HAP-1 (cell line): ENCODE measurements around the gene HAP1.
"Not testable (repeated sequence)": the region's sequence is repeated elsewhere in the genome, so short reads cannot be mapped to it uniquely, and the experiment has no call there.

Experiments used
- DNase-seq, 2 experiments: peaks; one replicate each; pipeline ENCODE4 v3.0.0-alpha.2; 2016 to 2020; ENCODE audit warnings: low spot score in 2 of 2
- H3K27me3 ChIP-seq: fragments of 250-450 bp; sonication (Bioruptor Pico); 2 replicates; pipeline ENCODE4 v1.5.1; 2020; ENCODE audit warnings: low read depth, mild to moderate bottlenecking, moderate library complexity
- H3K36me3 ChIP-seq: fragments of 250-450 bp; sonication (Bioruptor Pico); replicated peaks from 2 replicates; pipeline ENCODE4 v1.5.1; 2020; ENCODE audit warnings: mild to moderate bottlenecking
- H3K4me1 ChIP-seq: fragments of 250-450 bp; sonication (Bioruptor Pico); 2 replicates; pipeline ENCODE4 v1.5.1; 2020; ENCODE audit warnings: mild to moderate bottlenecking
- H3K4me3 ChIP-seq: fragments of 250-450 bp; sonication (Bioruptor Pico); 2 replicates; pipeline ENCODE4 v1.5.1; 2020; ENCODE audit warnings: mild to moderate bottlenecking, moderate library complexity
- H3K9me3 ChIP-seq: fragments of 250-450 bp; sonication (Bioruptor Pico); 2 replicates; pipeline ENCODE4 v1.5.1; 2020; ENCODE audit warnings: mild to moderate bottlenecking, moderate library complexity
- in situ Hi-C: fragments of 300-500 bp; cut with MboI; formaldehyde crosslinking; loops from 3 replicates; pipeline ENCODE4 v1.14.3; 2020; ENCODE audit warnings: low sequenced_read_pairs, inconsistent platforms, mixed read lengths

HAP1 gene

GRCh38 chr17:41685753-41686152 lies 48.7 kb downstream of the HAP1 start:
- DNase-seq, H3K4me3 ChIP-seq, in situ Hi-C loops, H3K4me1 ChIP-seq, H3K9me3 ChIP-seq, H3K27me3 ChIP-seq: not testable (repeated sequence)
- H3K36me3 ChIP-seq, result peaks cover 20% of the 10 kb centered on the region

- Histone ChIP-seq H3K4me3 (no peak overlapping the region), H3K36me3 (peaks cover 3% of the 10 kb centered on the region), H3K4me1 (peaks cover 6% of the 10 kb centered on the region; the same call in 1 of the 2 replicates), H3K27me3 (no peaks in the 10 kb centered on the region; the same call in 1 of the 2 replicates), H3K9me3 (no peaks in the 10 kb centered on the region; the same call in 1 of the 2 replicates)
- in situ Hi-C loops, result no loop called here
- no peak for DNase-seq
Measured at GRCh38 chr17:41684035-41684434, 50.4 kb downstream of the HAP1 start.

GRCh38 chr17:41683441-41684007 lies 50.9 kb downstream of the HAP1 start:
- in situ Hi-C loops, result no loop called here
- Histone ChIP-seq H3K4me3 (no peak overlapping the region), H3K4me1 (peaks cover 9% of the 10 kb centered on the region; the same call in 1 of the 2 replicates), H3K36me3 (no peaks in the 10 kb centered on the region), H3K27me3 (no peaks in the 10 kb centered on the region; the same call in 1 of the 2 replicates), H3K9me3 (peaks cover under 1% of the 10 kb centered on the region)
- no peak for DNase-seq

GRCh38 chr17:41682631-41683030 lies 51.8 kb downstream of the HAP1 start:
- in situ Hi-C loops, result no loop called here
- Histone ChIP-seq H3K4me3 (no peak overlapping the region), H3K4me1 (peaks cover 4% of the 10 kb centered on the region; the same call in 1 of the 2 replicates), H3K27me3 (no peaks in the 10 kb centered on the region; the same call in 1 of the 2 replicates), H3K9me3 (peaks cover 4% of the 10 kb centered on the region), H3K36me3 (no peaks in the 10 kb centered on the region)
- no peak for DNase-seq

GRCh38 chr17:41681776-41682175 lies 52.7 kb downstream of the HAP1 start:
- peaks cover 4% of the 10 kb centered on the region for H3K9me3 ChIP-seq
- DNase-seq, result no peak
- no peaks in the 10 kb centered on the region; the same call in 1 of the 2 replicates for H3K27me3 ChIP-seq
- no peaks in the 10 kb centered on the region for H3K36me3 ChIP-seq
- H3K4me3 ChIP-seq, result no peak overlapping the region
- H3K4me1 ChIP-seq, result peaks cover 4% of the 10 kb centered on the region; the same call in 1 of the 2 replicates
- in situ Hi-C loops, result no loop called here

GRCh38 chr17:41680426-41681040 lies 53.9 kb downstream of the HAP1 start:
- H3K4me3 ChIP-seq, result no peak overlapping the region
- peaks cover 4% of the 10 kb centered on the region for H3K9me3 ChIP-seq
- H3K27me3 ChIP-seq, result no peaks in the 10 kb centered on the region; the same call in 1 of the 2 replicates
- no peaks in the 10 kb centered on the region for H3K36me3 ChIP-seq
- peaks cover 4% of the 10 kb centered on the region; the same call in 1 of the 2 replicates for H3K4me1 ChIP-seq
- no peak for DNase-seq
- in situ Hi-C loops, result no loop called here

- no peaks in the 10 kb centered on the region; the same call in 1 of the 2 replicates for H3K27me3 ChIP-seq
- H3K4me1 ChIP-seq, result peaks cover 4% of the 10 kb centered on the region; the same call in 1 of the 2 replicates
- no peaks in the 10 kb centered on the region for H3K36me3 ChIP-seq
- no peak for DNase-seq
- H3K4me3 ChIP-seq, result no peak overlapping the region
- in situ Hi-C loops, result no loop called here
- H3K9me3 ChIP-seq, result peaks cover 4% of the 10 kb centered on the region
Measured at GRCh38 chr17:41679740-41680425, 54.6 kb downstream of the HAP1 start.

GRCh38 chr17:41678907-41679739 lies 55.3 kb downstream of the HAP1 start:
- H3K36me3 ChIP-seq, result no peaks in the 10 kb centered on the region
- H3K4me1 ChIP-seq, result peaks cover 4% of the 10 kb centered on the region; the same call in 1 of the 2 replicates
- no peak overlapping the region for H3K4me3 ChIP-seq
- no peak for DNase-seq
- in situ Hi-C loops, result no loop called here
- no peaks in the 10 kb centered on the region; the same call in 1 of the 2 replicates for H3K27me3 ChIP-seq
- peaks cover 4% of the 10 kb centered on the region for H3K9me3 ChIP-seq

GRCh38 chr17:41678411-41678906 lies 56.0 kb downstream of the HAP1 start:
- no peaks in the 10 kb centered on the region; the same call in 1 of the 2 replicates for H3K27me3 ChIP-seq
- no peak overlapping the region for H3K4me3 ChIP-seq
- no peaks in the 10 kb centered on the region for H3K36me3 ChIP-seq
- in situ Hi-C loops, result no loop called here
- H3K4me1 ChIP-seq, result peaks cover 4% of the 10 kb centered on the region; the same call in 1 of the 2 replicates
- no peak for DNase-seq
- peaks cover 4% of the 10 kb centered on the region for H3K9me3 ChIP-seq

GRCh38 chr17:41676058-41676419 lies 58.4 kb downstream of the HAP1 start:
- H3K27me3 ChIP-seq, result no peaks in the 10 kb centered on the region; the same call in 1 of the 2 replicates
- H3K4me1 ChIP-seq, result peaks cover 4% of the 10 kb centered on the region; the same call in 1 of the 2 replicates
- no peaks in the 10 kb centered on the region for H3K36me3 ChIP-seq
- H3K4me3 ChIP-seq, result no peak overlapping the region
- H3K9me3 ChIP-seq, result peaks cover 4% of the 10 kb centered on the region
- in situ Hi-C loops, result no loop called here
- DNase-seq, result no peak

GRCh38 chr17:41675157-41676057 lies 59.0 kb downstream of the HAP1 start:
- in situ Hi-C loops, DNase-seq, H3K36me3 ChIP-seq, H3K9me3 ChIP-seq, H3K4me3 ChIP-seq, H3K27me3 ChIP-seq, H3K4me1 ChIP-seq: not testable (repeated sequence)
